Keratinocyte (primary cell): Measurements from ENCODE around the gene PIM3. TPM values are rescaled to one million over a fixed set of nuclear protein-coding genes. Genes with fewer than 3 reads are reported as not detected.

Experiments
- DNase-seq: peaks from one replicate; pipeline ENCODE4 v3.0.0-alpha.2; 2011; ENCODE audit warnings: low read depth, missing footprints, low spot score
- FAIRE-seq: peaks from 2 replicates; lab custom pipeline; 2011; peaks lifted over from hg19 to GRCh38; lab: Jason Lieb, UNC
- H2AFZ ChIP-seq: 2 replicates; pipeline ENCODE4 v1.6.0; 2012; ENCODE audit warnings: low read length, control low read depth, inconsistent platforms; ENCODE audit not compliant: control insufficient read depth
- H3K27ac ChIP-seq: 2 replicates; pipeline ENCODE4 v1.5.1; 2011; ENCODE audit warnings: low read length; ENCODE audit not compliant: control insufficient read depth, insufficient read depth
- H3K27me3 ChIP-seq: 3 replicates; pipeline ENCODE4 v1.6.0; 2011; ENCODE audit warnings: low read length; ENCODE audit not compliant: control insufficient read depth, insufficient read depth; ENCODE audit errors: extremely low read depth
- H3K36me3 ChIP-seq, 2 experiments: 2 replicates in 1 of 2; 3 replicates in 1 of 2; pipeline ENCODE4 v1.5.1; 2011; ENCODE audit warnings: low read length in 2 of 2, mild to moderate bottlenecking in 1 of 2; ENCODE audit not compliant: control insufficient read depth in 2 of 2, insufficient read depth in 2 of 2; ENCODE audit errors: extremely low read depth in 1 of 2
- H3K4me1 ChIP-seq: 3 replicates; pipeline ENCODE4 v1.5.1; 2011; ENCODE audit warnings: low read length; ENCODE audit not compliant: control insufficient read depth, insufficient read depth; ENCODE audit errors: extremely low read depth
- H3K4me2 ChIP-seq: 3 replicates; pipeline ENCODE4 v1.6.0; 2011; ENCODE audit warnings: low read depth, low read length; ENCODE audit not compliant: control insufficient read depth, insufficient read depth; ENCODE audit errors: extremely low read depth
- H3K4me3 ChIP-seq, 3 experiments: fragments of 200-600 bp in 1 of 3; sonication (generic) in 1 of 3; 2 replicates in 2 of 3; 3 replicates in 1 of 3; pipeline ENCODE4 v1.5.1; 2011 to 2016; ENCODE audit warnings: low read length in 3 of 3, mild to moderate bottlenecking in 3 of 3, control low read depth in 2 of 3, inconsistent platforms in 1 of 3, low read depth in 1 of 3, mixed read lengths in 1 of 3, mixed run types in 1 of 3, moderate library complexity in 1 of 3; ENCODE audit not compliant: control insufficient read depth in 2 of 3, insufficient read depth in 2 of 3; ENCODE audit errors: extremely low read depth in 1 of 3
- H3K79me2 ChIP-seq: 2 replicates; pipeline ENCODE4 v1.6.0; 2012; ENCODE audit warnings: low read length; ENCODE audit not compliant: control insufficient read depth, insufficient read depth
- H3K9ac ChIP-seq: 3 replicates; pipeline ENCODE4 v1.6.0; 2011; ENCODE audit warnings: low read length; ENCODE audit not compliant: control insufficient read depth, insufficient read depth; ENCODE audit errors: extremely low read depth
- H3K9me1 ChIP-seq: 3 replicates; pipeline ENCODE4 v1.6.0; 2011; ENCODE audit warnings: low read length; ENCODE audit not compliant: control insufficient read depth, insufficient read depth; ENCODE audit errors: extremely low read depth
- H3K9me3 ChIP-seq: 2 replicates; pipeline ENCODE4 v1.5.1; 2012; ENCODE audit warnings: low read depth, low read length; ENCODE audit not compliant: control insufficient read depth
- H4K20me1 ChIP-seq: 3 replicates; pipeline ENCODE4 v1.6.0; 2011; ENCODE audit warnings: low read length; ENCODE audit not compliant: control insufficient read depth, insufficient read depth; ENCODE audit errors: extremely low read depth
- EZH2 ChIP-seq: IDR thresholded peaks from one replicate; pipeline ENCODE4 v1.6.1; 2012; ENCODE audit warnings: inconsistent platforms, mild to moderate bottlenecking, low read length, moderate library complexity
- dilution Hi-C: fragments of 300-500 bp; cut with MboI; formaldehyde crosslinking; loops from one replicate; pipeline ENCODE4 v1.7.0; 2020; ENCODE audit warnings: low sequenced_read_pairs; ENCODE audit not compliant: extremely low pct_ligation_motif_present
- polyA plus RNA-seq, 5 experiments: library from polyadenylated mRNA; depleted of rRNA in 3 of 5; stranded (reverse) in 3 of 5; stranded (forward) in 1 of 5; unstranded in 1 of 5; fragments of >200 nt; gene quantifications; 1 replicate in 1 of 5; 2 replicates in 3 of 5; 3 replicates in 1 of 5; pipeline versions ENCODE4 v1.2.1 to v1.2.3, GENCODE V29; 2011 to 2012; ENCODE audit warnings: missing spikeins in 2 of 5, low read depth in 1 of 5, low replicate concordance in 1 of 5
- TF ChIP-seq, protein P1 (sequence below), 3 experiments: IDR thresholded peaks in 1 of 3; conservative IDR thresholded peaks in 1 of 3; optimal IDR thresholded peaks in 1 of 3; 2 replicates in 2 of 3; 3 replicates in 1 of 3; pipeline versions ENCODE3 to v1.5.1; 2011; ENCODE audit warnings: low read length in 3 of 3, mild to moderate bottlenecking in 3 of 3, moderate library complexity in 2 of 3, control low read depth in 1 of 3, inconsistent platforms in 1 of 3; ENCODE audit not compliant: insufficient read depth in 2 of 3; ENCODE audit errors: extremely low read depth in 1 of 3

Gene PIM3
- polyA plus RNA-seq, 1 donor (not counting 4 experiments of a cell fraction or from before 2014, with no cell fraction given), result 3.4 TPM

GRCh38 chr22:49948116-49948957 is 12.2 kb upstream of the PIM3 start:
- FAIRE-seq, result no peak

DNA sequence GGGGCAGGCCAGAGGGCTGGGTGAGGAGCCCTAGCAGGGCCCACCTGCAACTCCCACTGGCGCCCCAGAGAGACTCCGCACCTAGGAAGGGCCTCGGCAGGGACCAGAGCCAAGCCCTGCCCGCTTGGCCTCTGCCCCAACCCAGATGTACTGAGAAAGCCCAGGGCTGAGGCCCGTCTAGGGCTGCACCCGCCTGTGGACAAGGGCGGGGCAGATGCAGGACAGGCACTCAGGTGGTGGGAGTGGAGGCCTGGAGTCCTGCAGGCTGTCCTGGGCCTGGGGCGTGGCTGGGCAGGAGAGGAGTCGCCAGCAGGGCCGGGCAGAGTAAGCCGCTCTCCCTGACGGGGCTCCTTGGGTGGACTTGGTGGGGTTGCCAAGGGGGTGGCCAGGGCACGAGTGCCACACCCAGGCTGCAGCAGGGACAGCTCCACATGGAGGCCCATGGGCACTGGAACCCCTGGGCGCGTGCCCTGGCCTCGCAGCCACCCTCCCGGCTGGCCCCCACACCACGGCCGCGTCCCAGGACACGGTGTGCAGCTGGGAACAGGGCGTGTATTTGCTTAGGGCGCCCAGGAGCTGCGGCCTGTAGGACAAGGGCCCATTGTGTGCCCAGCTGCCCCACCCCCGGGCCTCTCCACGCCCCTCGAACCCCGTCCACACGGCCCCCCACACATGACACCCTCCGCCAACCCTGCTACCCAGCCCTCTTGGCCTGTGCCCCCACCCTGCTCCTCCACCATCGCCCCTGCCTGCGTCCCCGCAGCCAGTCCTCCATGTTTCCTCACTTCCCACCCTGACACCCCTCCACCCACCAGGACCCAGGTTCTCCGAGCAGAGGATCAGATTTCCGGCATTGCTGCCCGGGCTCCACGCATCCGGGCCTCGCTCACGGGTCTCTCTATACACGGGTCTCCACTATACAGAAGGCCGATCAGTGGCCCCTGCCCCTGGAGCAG is 11.3 kb upstream of the PIM3 start:
- H3K36me3 ChIP-seq, result no peaks in the 10 kb centered on the region
- dilution Hi-C loops, result no loop called here
- no peak overlapping the region for H3K4me3 ChIP-seq
- H3K9ac ChIP-seq, result peak overlapping the region; percentile 41
- DNase-seq, result no peak
- H3K4me1 ChIP-seq, result peaks cover 40% of the 10 kb centered on the region
- no peaks in the 10 kb centered on the region for H4K20me1 ChIP-seq
- no peaks in the 10 kb centered on the region for H3K9me3 ChIP-seq
- H3K27ac ChIP-seq, result no peak overlapping the region
- no peaks in the 10 kb centered on the region for H3K27me3 ChIP-seq
- peak overlapping the region; percentile 26 for H2AFZ ChIP-seq
- FAIRE-seq, result no peak
- H3K79me2 ChIP-seq, result no peaks in the 10 kb centered on the region
- TF ChIP-seq, protein P1, sequence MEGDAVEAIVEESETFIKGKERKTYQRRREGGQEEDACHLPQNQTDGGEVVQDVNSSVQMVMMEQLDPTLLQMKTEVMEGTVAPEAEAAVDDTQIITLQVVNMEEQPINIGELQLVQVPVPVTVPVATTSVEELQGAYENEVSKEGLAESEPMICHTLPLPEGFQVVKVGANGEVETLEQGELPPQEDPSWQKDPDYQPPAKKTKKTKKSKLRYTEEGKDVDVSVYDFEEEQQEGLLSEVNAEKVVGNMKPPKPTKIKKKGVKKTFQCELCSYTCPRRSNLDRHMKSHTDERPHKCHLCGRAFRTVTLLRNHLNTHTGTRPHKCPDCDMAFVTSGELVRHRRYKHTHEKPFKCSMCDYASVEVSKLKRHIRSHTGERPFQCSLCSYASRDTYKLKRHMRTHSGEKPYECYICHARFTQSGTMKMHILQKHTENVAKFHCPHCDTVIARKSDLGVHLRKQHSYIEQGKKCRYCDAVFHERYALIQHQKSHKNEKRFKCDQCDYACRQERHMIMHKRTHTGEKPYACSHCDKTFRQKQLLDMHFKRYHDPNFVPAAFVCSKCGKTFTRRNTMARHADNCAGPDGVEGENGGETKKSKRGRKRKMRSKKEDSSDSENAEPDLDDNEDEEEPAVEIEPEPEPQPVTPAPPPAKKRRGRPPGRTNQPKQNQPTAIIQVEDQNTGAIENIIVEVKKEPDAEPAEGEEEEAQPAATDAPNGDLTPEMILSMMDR (optimal IDR thresholded peaks at IDR 0.05 in 1 of 3, IDR thresholded peaks at IDR 0.05 in 1 of 3, conservative IDR thresholded peaks at IDR 0.05 in 1 of 3; ENCODE audit: extremely low read depth in 1 of 3, insufficient read depth in 2 of 3, low read length in 3 of 3), result no peak
- no peak for TF ChIP-seq EZH2
- no peak overlapping the region for H3K4me2 ChIP-seq
- H3K9me1 ChIP-seq, result no peaks in the 10 kb centered on the region

More at GRCh38 chr22:49948116-49948957, 12.2 kb upstream of the PIM3 start:
- Histone ChIP-seq H2AFZ (no peak overlapping the region), H3K9me3 (no peaks in the 10 kb centered on the region), H3K4me1 (peaks cover 40% of the 10 kb centered on the region), H3K9me1 (no peaks in the 10 kb centered on the region), H3K27me3 (no peaks in the 10 kb centered on the region), H3K4me2 (no peak overlapping the region), H3K9ac (peak overlapping the region; percentile 41), H4K20me1 (no peaks in the 10 kb centered on the region), H3K36me3 (no peaks in the 10 kb centered on the region), H3K27ac (no peak overlapping the region), H3K79me2 (no peaks in the 10 kb centered on the region), H3K4me3 (no peak overlapping the region)
- DNase-seq, result no peak
- dilution Hi-C loops, result no loop called here
- no peak for TF ChIP-seq EZH2
